ENCODE measurements around the gene ANO7.

- TF ChIP-seq CTCF (IDR thresholded peaks at IDR 0.05) (no peak), POLR2A (IDR thresholded peaks at IDR 0.05) (no peak)
These were observed 34.9 kb upstream of the ANO7 start for GRCh38 chr2:241153616-241154015.
